ENCODE data around the gene DLST.

DNA sequence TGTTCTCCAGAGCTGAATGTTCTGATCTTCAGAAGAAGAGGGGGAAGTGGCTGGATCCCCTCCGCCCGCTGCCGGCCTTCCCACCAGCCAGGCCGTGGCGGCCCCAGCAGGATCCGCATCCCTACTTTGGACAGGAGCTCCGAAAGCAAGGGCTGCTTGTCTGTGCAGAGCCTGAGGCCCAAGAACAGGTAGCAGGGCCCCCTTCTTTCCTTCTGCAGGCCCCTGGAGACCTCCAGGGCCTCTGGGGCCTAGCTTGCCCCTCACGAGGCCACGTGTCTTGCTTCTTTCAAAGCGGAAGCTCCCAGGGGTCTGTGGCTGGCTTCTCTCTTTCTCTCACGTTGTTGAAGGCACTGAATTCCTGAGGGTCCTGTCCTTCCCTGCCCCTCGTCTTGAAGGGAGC lies 60.5 kb downstream of the DLST start:
- TF ChIP-seq, protein P1, sequence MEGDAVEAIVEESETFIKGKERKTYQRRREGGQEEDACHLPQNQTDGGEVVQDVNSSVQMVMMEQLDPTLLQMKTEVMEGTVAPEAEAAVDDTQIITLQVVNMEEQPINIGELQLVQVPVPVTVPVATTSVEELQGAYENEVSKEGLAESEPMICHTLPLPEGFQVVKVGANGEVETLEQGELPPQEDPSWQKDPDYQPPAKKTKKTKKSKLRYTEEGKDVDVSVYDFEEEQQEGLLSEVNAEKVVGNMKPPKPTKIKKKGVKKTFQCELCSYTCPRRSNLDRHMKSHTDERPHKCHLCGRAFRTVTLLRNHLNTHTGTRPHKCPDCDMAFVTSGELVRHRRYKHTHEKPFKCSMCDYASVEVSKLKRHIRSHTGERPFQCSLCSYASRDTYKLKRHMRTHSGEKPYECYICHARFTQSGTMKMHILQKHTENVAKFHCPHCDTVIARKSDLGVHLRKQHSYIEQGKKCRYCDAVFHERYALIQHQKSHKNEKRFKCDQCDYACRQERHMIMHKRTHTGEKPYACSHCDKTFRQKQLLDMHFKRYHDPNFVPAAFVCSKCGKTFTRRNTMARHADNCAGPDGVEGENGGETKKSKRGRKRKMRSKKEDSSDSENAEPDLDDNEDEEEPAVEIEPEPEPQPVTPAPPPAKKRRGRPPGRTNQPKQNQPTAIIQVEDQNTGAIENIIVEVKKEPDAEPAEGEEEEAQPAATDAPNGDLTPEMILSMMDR (IDR thresholded peaks at IDR 0.05) = no peak
- no peak for TF ChIP-seq POLR2A (IDR thresholded peaks at IDR 0.05)
